DMS53 (cell line): Measurements from ENCODE around the gene SLC6A4.
A peak's percentile ranks its signal among the peaks of the same experiment; 100 is the strongest.
"Not testable (repeated sequence)": the region's sequence is repeated elsewhere in the genome, so short reads cannot be mapped to it uniquely, and the experiment has no call there.

Experiments used
- DNase-seq: peaks from one replicate; lab custom pipeline; 2025; lab: John Stamatoyannopoulos, UW

The SLC6A4 gene

DNA sequence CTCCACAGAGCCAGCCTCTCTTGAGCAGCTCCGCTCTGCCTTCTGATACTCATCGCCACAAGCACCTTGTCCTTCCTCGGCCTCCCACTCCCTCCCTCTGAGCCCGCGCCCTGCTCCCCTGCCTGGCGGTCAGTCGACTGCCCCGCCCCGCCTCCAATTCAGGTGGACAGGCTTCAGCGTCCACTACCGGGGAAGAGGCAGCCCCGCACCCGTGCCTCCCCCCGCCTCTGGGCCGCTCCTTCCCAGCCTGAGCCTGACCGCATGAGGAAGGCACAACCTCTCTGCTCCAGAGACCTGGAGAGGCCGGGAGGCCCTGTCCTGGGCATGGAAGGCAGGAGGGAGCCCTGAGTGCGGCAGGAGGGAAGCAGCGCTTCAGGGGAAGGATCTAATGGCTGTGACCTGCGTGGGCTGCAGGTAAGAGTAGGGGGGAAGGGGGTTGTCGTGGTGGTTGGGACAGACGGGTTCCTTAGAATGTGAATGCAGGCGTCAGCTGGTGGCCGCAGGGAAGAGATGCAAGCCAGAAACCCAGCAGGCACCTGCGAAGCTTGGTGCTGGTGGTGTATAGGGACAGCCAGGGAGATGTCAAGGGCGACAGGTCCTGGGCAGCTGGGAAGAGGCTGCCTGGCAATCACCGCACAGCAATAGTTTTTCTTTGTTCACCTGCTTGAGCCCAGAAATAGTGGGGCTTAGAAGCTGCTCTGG lies 3.0 kb upstream of the SLC6A4 start:
- DNase-seq = peak; percentile 65

DNA sequence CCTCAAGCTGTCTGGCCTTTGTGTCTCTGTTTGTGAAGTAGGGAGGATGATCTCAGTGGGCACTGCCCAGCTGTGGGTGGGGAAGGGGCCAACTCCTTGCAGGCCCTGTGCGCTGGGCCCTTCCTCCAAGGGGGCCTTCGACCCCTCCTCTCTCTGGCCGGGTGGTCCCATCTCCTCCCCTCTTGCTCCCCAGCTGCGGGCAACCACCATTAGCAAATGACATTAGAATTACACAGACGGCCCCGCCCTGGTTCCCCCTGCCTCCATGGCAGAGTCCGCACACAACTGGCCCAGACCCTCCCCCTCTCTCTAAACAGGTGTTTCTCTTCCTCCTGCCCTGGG lies 2.5 kb upstream of the SLC6A4 start:
- DNase-seq = no peak

DNA sequence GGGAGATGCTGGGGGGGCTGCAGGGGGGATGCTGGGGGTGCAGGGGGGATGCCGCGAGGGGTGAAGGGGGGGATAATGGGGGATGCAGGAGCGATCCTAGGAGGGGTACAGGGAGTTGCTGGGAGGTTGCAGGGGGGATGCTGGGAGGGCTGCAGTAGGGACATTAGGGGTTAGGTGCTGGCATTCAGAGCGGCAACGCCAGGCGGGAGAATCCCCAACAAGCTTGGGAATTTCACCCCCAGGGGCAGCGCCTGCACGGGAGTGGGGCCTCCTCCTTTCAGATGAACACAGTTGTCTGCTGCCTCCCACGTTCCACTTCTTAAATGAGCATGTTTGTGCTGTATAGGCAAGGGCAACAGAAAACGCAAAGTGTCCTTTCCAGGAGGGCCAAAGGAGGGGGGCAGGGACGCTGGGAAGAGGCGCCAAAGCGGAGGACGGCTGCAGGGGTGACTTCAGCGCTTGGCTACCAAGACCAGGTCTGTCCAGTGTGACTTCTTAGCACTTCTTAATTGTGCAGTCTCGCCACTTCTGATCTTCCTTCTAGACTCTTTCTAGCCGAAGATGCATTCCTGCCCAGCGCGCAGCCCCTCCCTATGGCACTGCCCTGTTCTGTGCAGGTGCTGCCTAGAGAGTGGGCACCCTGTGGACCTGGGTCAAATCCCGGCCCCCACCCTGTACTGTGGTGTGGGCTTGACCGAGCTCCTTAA lies 2.0 kb upstream of the SLC6A4 start:
- peak; percentile 46 for DNase-seq

DNA sequence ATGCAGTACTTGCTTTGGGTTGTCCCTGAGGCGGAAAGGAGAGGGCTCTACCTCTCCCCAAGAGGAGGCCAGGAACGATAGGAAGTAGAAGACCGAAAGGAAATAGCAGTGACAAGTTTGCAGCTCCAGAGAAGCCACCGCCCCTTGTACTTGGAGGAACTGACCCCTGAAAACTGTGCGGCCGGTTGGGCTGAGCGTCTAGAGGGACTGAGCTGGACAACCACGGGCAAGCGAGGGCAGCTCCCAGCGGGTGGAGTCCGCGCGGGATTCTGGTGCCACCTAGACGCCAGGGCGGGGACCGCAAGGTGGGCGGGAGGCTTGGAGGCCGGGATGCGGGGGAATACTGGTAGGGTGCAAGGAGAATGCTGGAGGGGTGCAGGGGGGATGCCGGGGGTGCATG lies 1.3 kb upstream of the SLC6A4 start:
- peak; percentile 76 for DNase-seq

DNA sequence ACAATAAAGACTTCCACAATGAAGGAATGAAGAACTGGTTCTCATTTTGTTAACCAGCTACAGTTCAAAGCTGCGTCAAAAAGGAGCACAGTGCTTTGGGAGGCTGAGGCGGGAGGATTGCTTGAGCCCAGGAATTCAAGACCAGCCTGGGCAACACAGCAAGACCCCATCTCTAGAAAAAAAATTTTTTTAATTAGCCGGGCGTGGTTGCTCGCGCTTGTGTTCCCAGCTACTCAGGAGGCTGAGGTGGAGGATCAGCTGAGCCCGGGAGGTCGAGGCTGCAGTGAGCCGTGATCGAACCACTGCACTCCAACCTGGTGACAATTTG lies 764 bp upstream of the SLC6A4 start:
- DNase-seq = no peak

DNA sequence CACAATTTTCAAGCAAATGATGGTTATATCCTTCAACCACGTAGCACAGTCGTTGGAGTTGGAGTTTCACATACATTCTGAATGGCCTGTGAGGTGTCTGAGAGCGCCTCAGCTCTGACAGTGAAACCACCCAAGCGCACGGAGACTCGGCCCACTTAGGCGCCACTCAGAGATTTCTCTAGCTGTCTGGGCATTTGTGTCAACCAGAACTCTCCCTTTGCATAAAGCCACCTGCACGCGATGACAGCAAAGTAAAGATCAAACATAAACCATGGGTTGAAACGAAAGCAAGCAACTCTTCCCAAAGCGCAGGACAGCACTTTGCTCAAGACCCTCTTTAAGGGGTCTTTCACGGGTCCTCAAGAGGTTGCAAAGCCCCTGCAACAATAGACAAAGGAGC lies 533 bp downstream of the SLC6A4 start:
- DNase-seq = peak; percentile 66

- DNase-seq = no peak
Observed at GRCh38 chr17:30234296-30234695, 1.2 kb downstream of the SLC6A4 start.

GRCh38 chr17:30232824-30233427 lies 2.6 kb downstream of the SLC6A4 start:
- no peak for DNase-seq

- no peak for DNase-seq
Observed at GRCh38 chr17:30232015-30232823, 3.3 kb downstream of the SLC6A4 start.

- DNase-seq = peak; percentile 22
Observed at GRCh38 chr17:30230596-30231125, 4.8 kb downstream of the SLC6A4 start.

GRCh38 chr17:30230009-30230408 lies 5.5 kb downstream of the SLC6A4 start:
- not testable (repeated sequence) for DNase-seq

DNA sequence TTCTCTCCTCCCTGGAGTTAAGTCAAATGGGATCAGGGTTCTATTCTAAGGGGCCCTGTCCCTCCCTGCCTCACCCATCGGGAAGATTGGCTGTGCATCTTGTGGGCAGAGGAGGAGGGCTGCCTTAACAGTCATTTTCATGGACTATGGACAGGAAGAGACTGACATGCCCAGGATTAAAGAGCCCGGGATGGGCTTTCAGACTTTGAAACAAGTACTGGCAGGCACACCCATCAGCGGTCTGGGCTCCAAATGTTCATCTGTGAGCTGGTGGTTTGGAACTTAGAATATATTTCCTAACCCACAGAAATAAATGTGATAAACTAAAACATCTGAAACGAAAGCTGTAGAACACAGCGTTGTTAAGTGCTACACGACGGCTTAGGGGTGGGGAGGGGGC lies 6.5 kb downstream of the SLC6A4 start:
- DNase-seq = no peak

DNA sequence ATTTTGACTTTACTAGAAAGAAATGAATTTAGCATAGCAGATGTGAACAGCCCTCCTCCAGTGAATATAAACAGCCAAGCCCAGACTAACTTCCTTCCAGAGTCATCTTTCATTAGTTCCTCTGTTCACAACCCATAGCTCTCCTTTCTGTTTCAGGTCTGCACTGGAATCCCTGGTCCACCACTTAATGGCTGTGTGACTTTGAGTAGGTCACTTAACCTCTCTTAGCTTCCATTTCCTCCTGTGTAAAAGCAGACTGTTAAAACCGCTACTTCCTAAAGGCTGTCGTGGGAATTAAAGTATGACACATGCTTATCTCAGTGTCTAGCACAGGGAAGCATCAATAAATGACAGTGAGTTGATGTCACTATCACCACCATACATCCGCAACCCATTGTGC lies 7.5 kb downstream of the SLC6A4 start:
- no peak for DNase-seq

GRCh38 chr17:30226878-30227277 lies 8.6 kb downstream of the SLC6A4 start:
- DNase-seq = no peak

GRCh38 chr17:30225919-30226553 lies 9.5 kb downstream of the SLC6A4 start:
- no peak for DNase-seq

GRCh38 chr17:30225112-30225511 lies 10.4 kb downstream of the SLC6A4 start:
- DNase-seq = no peak

DNA sequence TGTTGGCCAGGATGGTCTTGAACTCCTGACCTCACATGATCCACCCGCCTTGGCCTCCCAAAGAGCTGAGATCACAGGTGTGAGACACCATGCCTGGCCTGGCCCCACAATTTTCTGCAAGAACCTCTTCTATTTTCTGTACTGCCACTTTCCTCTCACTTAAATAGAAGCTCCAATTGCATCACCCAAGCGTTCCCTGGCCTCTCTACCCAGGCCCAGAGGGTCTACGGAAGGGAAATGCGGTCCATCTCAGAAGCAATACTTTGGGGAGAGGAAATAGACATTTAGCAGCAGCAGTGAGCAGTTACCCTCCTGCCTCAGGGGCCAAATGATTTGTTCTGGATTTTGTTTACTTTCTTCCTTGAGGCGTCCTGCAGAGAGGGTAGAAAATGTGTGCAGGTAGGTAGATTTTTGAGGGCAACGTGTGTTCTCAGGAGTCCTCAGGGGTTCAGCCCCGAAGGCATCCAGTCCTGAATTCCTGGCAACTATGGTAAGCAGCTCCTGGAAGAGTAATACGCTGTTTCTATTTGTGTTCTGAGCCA lies 11.0 kb downstream of the SLC6A4 start:
- no peak for DNase-seq

GRCh38 chr17:30222721-30223175 lies 12.7 kb downstream of the SLC6A4 start:
- DNase-seq = no peak

DNA sequence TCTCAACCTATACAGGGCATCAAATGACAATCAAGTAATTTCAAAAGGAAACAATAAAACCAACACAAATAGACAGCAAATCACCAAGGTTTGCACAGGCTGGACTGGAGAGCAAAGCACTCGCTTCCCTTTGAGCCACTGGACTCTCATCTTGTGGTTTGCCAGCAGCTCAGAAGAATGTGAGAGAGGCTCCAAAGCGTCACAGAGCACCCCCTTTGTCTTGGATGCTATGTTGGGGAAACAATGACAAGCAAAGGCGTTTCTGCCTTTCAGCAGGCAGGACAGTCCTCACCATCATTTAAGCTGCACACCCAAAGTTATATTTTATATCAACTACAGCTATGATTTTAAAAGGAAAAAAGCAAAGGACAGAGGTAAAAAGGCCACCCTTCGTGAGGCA lies 13.2 kb downstream of the SLC6A4 start:
- DNase-seq = no peak

GRCh38 chr17:30221346-30221745 lies 14.2 kb downstream of the SLC6A4 start:
- DNase-seq = no peak

DNA sequence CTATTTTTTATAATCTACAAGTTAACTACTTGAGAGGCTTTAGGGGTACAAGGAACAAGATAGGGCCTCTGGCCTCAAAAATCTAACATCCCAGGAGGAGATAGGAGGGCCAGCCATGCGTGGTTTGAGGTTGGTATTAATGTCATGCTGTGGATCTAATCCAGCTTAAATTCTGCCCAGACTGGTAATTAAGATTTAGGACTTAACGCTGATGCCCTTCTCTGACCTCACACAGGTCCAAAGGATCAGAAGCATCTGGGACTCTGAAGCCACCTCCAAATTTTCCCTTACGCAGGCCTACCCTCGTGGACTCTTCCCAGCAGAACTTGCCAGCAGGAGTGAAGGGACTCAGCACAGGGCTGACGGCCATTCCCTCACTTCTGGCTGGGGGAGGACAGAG lies 15.1 kb downstream of the SLC6A4 start:
- no peak for DNase-seq

DNA sequence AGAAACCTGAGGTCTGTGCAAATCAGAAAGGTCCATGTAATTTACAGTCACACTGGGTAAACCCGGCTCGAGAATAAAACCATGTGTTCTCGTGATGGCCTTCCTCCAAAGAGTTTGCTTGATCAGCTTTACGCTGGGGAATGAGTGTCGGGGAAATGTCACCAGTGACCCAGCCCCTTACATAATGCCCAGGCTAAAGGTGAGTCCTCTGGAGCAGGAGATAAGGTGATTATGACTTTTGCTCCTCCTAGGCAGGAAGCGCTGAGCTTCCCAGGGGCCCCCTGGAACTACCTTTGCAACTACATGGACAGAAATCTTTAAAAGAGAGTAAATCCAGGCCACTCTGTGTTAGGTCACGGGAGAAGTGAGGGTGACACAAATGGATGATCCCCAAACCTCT lies 15.7 kb downstream of the SLC6A4 start:
- no peak for DNase-seq
